HG03060 (cell line): ENCODE results near the gene TEDC1.

Experiments
- ATAC-seq: cut with Tn5 transposase; IDR thresholded peaks from one replicate; pipeline ENCODE4 v1.9.1; 2021; ENCODE audit warnings: low read depth, moderate number of reproducible peaks; ENCODE audit not compliant: unreplicated experiment

The TEDC1 gene

GRCh38 chr14:105494606-105494929 is 3.5 kb downstream of the TEDC1 start:
- no peak for ATAC-seq

DNA sequence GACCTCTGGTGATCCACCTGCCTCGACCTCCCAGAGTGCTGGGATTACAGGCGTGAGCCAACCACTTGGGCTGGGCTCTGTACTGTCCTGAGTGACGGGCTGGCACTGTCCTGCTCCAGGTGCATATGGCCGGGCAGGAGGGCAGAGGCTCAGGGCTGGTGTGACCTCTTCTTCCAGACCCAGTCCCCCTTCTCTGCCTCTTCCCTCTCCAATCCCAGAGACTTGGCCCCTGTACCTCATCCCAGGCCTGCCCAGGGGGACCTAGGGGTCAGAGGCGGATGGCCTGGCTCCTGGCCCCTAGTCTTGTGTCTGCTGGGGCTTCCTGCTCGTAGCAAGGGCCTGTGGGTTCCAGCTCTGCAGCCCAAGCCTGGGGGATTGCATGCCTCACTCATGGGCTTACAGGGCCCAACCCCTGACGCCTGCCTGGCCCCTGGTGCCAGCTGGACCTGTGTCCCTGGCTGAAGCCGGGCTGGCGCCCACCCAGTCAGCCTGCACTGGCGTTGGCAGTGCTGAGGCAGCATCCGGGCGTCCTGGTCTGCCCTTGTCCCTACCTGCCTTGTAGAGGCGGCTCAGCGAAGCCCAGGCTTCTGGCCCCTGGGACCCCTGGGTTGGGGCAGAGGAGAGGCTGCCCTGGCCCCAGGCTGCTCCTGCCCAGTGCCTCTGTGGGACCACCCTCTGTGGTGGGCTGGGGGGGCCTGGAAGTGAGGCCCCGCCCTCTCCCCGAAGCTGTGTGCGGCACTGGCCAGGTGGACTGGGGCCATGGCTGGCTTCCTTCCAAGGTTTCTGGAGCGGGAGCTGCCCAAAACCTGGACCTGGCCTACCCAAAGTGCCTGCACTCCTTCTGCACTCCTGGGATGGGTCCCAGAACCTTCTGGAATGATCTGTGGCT is 4.3 kb downstream of the TEDC1 start:
- ATAC-seq, result no peak

DNA sequence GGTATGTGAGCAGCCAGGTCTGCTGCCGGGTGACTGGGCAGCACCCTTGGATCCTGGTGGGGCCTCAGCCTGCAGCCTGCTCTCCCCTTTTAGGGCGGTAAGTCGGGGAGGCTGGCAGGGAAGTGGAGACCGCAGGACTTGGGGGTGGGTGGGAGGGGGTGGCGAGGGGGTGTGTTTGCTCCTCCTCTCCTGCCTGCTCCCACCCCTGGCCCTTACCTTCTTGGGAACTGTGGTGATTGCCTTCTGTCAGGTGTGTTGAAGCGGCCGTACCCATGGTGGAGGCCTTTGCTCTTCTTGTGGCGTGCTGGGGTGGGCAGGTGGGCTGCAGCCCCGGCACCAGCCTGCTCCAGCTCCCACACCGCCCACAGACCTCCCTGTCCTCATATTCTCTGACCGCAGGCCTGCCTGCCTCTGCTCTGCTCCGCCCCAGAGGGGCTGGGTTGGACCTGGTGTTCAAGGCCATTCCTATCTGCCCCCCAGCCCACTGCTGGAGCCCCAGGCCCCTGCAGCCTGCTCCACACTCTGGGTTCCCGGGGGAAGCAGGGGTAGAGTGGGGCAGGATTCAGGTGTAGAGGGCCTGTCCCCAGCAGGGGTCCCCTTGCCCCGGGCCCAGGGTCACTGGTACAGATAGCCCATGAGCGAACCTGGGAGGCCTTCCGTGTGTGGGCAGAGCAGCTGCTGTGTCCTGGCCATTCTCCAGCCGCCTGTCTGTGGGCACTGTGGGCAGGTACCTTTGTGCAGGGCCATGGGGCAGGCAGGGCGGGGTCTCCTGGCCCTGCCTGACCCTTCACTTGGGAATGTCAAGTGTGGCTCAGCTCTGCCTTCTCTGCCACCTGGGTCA is 5.2 kb downstream of the TEDC1 start:
- no peak for ATAC-seq

DNA sequence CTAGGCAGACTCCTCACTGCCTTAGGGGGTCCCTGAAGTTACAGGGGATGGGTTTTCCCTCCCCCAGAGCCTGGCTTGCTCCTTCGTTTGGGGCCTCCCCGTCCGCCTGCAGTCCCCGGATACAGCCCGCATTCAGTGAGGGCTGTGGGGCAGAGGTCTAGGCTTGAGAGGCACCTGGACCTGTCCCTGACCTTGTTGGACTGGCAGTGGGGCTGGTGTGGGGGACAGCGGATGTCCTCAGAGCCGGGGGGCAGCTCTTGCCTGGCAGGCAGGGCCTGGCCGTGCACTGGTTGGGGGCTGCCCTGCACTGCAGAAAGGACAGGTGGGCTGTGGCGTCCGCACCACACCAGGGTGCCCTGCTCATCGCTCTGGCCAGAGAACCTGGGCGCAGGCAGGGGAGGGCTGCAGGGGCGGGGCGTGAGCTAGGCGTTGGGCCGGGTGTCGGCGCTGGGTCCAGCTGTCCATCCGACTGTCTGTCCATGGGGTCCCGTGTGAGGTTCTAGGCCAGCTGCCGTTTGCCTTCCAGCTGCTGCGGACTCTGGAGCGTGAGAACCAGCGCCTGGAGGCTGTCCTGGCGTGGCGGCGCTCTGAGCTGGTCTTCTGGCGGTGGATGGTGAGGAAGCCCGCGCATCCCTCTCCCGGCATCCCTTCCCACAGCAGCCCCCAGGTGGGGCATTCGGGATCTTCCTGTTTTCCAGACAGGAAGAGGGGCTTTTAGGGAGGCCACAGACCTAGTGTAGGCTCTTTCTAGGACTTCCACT is 6.0 kb downstream of the TEDC1 start:
- ATAC-seq, result no peak

DNA sequence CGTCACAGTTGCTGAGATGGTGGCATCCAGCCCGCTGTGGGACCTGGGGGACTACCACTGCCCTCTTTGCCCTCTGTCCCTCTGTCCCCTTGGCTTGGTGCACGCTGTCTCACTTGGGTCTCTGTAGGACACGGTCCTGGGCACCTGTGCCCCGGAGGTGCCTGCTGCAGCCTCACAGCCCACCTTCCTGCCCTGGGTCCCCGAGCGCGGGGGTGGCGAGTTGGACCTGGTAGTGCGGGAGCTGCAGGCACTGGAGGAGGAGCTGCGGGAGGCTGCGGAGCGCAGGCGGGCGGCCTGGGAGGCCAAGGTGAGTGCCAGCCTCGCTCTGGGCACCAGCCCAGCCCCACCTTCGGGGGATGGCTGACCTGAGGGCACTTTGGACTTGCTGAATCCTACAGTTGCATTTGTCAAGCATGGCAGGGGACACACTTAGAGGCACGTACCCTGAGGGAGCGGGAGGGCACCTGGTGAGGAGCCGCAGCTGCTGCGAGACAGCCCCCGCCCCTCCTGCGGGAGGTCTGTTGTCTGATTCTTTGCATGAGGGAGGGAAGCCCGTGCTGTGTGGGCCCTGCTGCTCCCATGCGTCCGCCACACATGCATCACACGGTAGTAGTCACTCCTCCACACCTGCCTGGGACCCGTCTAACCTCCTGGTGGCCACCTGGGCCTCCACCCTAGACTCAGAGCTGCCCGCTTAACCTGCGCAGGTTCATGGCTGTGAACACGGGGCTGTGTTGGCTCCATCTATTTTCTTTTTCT is 6.8 kb downstream of the TEDC1 start:
- no peak for ATAC-seq

GRCh38 chr14:105498430-105499255 is 7.6 kb downstream of the TEDC1 start:
- no peak for ATAC-seq

- ATAC-seq, result no peak
Observed at GRCh38 chr14:105499256-105500035, 8.4 kb downstream of the TEDC1 start.

GRCh38 chr14:105500036-105500725 is 9.1 kb downstream of the TEDC1 start:
- no peak for ATAC-seq

- ATAC-seq, result no peak
Observed at GRCh38 chr14:105500726-105501101, 9.7 kb downstream of the TEDC1 start.

- no peak for ATAC-seq
Observed at GRCh38 chr14:105501504-105502291, 10.7 kb downstream of the TEDC1 start.

DNA sequence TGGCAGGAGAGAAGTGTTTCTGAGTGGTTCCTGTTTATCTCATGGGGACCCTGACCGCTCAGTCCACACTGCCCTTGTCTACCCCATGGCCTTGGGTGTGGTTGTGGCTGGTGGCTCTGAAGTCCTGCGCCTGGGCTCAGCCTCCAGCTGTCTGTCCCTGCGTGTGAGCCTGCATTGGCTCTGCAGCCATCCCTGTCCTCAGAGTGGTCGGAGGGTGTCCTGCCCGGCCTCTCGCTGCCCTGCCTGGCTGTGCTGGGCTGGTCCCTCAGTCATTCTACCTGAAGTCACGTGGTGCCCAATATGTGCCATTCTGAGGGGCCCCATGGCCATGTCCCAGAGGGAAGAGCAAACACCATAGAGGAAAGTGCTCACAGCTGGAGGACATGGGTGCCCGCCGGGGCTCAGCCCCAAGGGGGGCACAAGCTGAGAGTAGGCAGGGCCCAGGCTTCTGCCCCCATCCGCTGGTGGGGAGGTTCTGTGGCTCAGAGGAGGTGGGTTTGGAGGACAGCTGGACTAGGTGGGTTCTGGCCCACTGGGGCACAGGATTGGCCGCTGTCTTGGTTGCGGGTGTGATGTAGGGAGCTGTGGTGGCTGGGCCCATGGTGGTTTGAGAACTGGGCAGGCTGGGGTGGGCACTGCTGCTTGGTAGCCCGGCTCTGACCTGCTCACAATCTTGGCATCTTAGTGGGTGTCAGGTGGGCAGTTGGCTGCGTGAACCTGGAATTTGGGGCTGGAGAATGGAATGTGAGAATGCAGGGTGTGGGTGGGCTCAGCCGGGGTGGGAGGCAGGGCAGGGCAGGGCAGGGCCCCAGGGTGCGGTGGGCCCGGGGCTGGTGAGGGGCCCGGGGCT is 11.6 kb downstream of the TEDC1 start:
- no peak for ATAC-seq

- no peak for ATAC-seq
Observed at GRCh38 chr14:105503296-105503640, 12.2 kb downstream of the TEDC1 start.

GRCh38 chr14:105503935-105504692 is 13.1 kb downstream of the TEDC1 start:
- ATAC-seq, result no peak

DNA sequence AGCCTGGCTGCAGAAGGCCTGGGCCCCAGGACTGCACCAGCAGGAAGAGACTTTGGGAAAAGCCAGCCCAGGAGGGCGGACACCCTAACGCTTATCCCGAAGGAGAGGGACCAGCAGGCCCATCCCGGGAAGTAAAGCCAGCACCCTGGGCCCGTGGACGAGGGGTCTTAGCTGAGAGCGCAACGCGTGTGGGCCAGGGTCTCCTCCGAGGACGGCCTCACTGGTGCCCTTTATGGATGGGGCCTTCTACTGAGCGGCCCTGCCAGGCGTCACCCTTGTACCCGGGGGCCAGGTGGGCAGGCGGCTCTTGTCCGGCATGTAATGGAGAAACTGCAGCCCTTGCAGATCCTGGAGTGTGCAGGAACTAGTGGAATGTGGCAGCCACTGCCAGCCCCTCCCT is 14.1 kb downstream of the TEDC1 start:
- no peak for ATAC-seq

DNA sequence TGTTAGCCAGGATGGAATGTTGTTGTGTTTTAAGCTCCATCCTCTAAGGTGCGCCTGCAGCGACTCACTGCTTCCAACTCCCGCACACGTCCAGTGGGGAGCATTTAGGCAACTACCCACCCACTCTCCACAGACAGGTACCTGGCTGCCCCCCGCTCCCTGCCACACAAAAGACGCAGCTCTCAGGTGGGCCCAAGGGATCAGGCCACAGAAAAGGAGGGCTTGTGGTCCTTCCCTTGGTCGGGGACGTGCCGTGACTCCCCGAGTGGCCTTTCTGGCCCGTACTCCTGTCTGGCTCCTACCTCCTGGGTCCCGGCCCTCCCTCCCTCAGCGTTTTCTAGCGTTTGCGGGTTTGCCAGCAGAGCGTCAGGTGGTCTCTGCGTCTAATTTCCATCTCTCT is 16.2 kb downstream of the TEDC1 start:
- no peak for ATAC-seq

DNA sequence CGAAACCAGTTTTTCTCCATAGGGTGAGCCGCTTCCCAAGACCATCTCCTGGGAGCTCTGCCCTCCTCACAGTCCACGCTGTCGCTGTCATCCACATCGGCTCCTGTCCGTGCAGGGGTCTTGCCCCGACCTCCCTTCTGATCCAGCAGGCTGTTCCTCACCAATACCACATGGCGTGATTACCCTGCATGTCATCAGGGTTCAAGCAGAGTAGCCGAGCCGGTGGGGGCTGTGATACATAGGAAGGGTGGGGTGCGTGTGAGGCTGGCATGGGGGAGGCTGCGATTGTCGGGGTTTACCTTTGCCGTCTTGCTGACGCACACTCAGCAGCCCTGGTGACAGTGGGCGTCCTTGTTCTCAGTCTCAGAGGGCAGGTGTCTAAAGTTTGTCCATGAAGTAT is 17.0 kb downstream of the TEDC1 start:
- ATAC-seq, result no peak
